Muscle of arm (tissue), 12 donors: Measurements from ENCODE around the gene ZCCHC7. TPM values are rescaled to one million over a fixed set of nuclear protein-coding genes. Genes with fewer than 3 reads are reported as not detected.
"Not testable (repeated sequence)": the region's sequence is repeated elsewhere in the genome, so short reads cannot be mapped to it uniquely, and the experiment has no call there.

ENCODE experiments used
- DNase-seq: peaks from one replicate; pipeline ENCODE4 v3.0.0-alpha.2; 2013
- polyA plus RNA-seq, 12 donors: library from polyadenylated mRNA; unstranded; fragments of 120-200 nt; gene quantifications; one replicate each; pipeline ENCODE4 v1.2.1, GENCODE V29; 2013; ENCODE audit not compliant: insufficient read length in 12 of 12

The ZCCHC7 gene
- polyA plus RNA-seq, 12 donors = 11.3 to 32.9 (median 14.6) TPM; not detected in 1

DNA sequence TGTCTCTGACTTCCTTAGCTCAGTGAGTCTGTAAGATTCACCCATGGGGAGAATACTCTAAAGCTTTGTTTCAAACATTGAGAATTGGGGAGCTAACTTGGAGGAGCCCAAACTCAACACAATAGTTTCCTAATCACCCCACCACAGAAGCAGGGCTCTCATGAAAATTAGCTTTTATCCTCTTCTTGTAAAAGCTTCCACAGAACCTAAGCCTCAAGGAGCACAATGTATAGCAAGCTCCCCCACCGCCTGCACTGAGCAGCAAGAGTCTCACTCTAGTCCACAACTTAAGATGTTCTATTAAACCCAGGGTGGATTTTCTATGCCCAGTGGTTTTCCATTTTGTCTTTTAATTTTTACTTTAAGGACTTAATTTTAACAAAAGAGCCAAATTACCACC, 253.2 kb downstream of the ZCCHC7 start:
- DNase-seq = no peak

DNA sequence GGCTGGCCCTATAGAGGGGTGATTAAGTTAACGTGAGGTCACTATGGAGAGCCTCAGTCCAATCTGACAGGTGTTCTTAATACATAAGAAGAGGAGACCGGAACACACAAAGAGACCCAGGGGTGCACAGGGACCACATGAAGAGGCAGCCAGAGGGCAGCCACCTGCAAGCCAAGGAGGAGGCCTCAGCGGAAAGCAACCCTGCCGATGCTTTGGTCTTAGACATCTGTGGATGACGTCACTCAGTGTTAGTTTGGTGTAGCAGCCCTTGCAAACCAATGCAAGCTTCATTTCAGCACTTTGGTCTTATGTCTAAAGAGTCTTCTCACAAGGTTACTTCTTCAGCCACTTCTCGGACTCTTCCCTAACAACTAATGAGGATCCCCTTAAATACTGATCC, 254.5 kb downstream of the ZCCHC7 start:
- no peak for DNase-seq

DNA sequence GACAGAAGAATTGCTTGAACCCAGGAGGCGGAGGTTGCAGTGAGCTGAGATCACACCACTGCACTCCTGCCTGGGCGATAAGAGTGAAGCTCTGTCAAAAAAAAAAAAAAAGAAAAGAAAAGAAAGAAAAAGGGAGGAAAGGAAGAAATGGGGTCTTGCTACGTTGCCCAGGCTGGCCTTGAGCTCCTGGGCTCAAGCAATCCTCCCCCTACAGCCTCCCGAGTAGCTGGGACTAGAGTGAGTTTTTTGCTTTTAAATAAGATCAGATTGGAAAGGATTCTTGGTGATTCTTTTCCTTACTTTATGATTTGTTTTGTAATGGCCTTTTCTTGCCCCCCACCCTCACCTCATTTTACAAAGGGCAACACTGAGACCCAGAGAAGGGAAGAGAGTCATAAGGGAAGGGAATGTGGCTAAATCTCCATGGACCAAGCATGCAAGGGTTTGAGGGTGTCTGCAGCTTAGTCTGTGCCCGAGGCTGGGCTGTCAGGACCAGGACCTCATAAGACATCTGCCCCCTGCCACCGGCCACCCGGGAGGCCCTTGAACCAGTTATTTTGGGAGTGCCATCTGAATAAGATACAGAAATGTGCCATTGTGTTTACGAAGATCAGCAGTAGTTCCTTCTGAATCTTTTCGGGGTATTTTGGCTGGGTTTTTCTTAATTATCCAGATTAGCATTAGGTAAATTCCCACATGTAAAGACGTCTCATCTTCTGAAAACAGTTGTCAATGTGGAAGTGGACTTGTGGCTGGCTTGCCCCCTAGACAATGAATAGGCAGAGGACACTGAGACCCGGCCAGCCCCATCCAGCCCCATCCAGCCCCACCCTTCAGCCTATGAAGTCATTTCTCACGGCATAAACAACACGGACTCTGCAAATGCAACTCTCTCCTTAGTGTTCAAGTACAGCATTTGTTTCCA, 257.6 kb downstream of the ZCCHC7 start:
- DNase-seq = no peak

DNA sequence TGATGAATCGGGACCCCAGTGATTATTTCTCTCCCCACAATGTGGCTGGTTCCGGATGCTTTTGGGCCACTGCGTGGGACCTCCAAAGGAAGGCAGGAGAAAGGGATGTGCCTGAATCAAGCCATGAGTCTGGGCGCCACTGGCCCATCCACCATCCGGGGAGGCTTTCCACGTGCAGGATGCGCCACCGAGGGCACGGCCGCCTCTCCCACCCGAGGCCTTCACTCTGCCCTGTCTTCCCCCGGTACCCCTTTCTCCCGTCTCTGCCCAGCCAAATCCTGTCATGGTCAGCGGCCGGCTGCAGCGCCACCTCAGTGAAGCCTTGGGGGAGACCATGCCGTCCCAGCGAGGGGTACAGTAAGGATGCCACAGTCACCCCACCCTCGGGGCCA, 258.2 kb downstream of the ZCCHC7 start:
- DNase-seq = no peak

DNA sequence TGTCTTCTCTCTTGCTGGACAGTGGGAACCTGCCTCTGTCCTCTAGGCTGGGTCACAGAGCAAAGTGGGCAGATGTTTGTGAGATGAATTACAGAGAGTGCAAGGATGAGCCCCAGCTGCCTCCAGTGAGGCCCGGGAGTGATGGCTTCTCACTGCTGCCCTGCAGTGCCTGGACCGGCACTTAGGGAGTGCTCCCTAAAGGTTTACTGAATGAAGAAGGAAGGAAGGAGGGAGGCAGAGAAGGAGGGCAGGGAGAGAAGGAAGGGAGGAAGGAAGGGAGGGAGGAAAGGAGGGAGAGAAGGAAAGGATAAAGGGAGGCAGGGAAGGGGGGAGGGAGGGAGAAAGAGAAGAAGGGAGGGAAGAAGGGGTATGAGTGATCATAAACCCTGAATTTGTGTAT, 259.5 kb downstream of the ZCCHC7 start:
- DNase-seq = no peak

DNA sequence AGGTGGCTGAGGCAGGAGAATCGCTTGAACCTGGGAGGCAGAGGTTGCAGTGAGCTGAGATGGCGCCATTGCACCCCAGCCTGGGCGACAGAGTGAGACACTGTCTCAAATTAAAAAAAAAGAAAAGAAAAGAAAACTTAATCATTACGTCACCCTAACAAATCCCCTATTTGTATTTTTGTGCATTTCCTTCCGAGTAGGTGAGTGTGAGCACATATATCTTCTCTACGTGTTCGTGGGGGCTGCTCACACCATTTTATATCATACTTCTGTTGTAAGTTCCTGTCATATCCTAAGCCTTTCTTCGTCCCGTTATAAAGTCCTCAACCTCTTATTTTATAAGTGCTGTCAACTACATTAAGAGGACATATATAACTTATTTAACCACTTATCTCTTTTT, 260.2 kb downstream of the ZCCHC7 start:
- DNase-seq = no peak

DNA sequence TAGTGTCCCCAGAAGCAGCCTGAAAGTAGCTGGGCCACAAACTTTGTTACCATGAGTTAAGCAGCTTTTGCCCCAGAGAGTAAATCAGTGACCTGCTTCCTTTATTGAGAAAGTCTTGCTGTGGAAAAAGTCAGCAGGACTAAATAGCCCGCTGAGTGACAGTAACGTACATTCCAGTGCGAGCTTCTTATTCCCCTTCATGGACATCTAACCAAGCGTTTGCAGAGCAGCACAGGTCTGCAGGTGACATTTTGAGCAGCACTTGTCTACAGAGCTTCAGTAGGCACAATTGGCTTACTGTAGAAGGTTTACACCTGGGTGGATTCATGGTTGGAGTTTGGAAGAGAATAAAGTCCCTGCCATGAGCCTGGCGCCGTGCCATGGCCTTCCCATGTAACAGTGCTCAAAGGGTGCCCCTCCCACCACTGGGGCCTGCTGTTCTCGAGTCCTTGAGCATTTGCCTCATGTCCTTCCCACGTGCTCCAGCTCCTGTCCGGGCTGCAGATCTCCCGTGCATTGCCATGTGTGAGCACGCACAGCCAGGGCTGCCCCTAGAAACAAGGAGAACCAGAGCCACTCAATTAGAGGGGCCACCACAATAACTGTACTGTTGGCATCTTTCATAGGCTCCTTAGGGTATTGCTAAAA, 260.8 kb downstream of the ZCCHC7 start:
- no peak for DNase-seq

DNA sequence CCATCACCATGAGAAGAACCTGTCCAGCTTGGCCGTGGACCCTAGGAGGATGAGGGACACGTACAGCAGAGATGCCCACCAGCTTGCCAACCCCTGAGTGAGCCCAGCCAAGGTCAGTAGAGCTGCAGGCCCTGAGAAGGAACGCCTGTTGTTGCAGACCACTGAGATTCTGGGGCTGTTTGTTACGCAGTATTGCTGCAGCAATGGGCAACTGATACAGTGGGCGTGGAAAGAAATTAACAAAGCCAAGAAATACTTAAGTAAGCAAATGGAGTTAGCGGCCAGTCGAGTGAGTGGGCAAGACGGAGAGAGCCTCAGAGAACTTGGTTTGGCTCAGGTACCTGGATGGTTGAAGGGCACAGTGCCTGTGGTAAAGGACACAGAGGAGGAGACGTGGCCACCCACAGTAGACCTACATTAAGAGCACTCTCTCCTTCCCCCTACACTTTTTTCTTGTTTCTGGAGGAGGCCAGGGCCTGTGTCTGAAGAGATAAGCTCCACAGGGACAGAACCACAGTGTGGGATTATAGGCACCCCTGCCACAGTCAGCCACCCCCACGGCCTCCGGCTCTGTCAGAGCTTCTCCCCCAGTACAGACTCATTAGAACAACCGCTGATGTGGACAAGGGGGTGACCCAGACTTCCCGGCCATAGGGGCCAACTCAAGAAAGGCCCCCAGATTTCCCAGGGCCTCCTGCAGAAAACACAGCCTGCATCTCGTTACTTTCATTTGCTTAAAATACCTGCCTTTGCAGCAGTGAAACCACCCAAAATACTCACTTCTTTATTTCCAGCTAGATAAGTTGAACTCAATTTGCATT, 262.0 kb downstream of the ZCCHC7 start:
- no peak for DNase-seq

DNA sequence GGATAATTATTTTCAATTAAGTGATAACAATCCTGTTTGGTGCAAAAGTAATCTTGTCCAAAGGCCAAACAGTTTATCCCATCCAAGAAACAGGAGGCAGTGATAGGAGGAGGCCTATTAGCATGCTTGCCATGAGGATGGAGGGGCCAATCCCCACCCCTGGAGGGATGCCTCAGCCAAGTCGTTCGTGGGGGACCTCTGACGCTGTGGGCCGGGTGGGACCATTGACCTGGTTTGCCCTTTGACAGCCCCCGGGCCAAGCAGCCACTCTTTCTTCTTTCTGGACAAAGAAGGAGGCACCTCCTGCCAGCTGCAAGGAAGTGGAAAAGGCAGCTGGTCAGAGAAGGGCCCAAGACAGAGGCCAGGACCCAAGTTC, 262.6 kb downstream of the ZCCHC7 start:
- DNase-seq = no peak

DNA sequence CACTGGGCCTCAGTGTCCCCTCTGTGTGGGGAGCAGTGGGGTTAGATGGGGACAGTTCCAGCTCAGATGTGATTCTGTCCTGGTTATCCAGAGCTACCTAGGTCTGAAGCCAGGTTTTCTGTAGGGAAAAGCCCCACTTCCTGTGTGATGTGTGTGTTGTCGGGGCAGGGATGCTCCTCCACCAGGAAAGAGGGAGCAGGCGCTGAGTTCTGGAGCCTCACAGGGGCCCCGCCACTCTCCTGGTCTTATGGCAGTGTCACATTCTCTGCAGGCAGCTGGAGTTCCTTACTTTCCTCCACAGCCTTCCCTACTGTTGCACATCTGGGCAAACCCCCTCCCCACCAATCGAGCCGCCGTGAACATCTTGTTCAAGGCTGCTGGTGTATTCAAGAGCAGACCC, 263.0 kb downstream of the ZCCHC7 start:
- DNase-seq = no peak

DNA sequence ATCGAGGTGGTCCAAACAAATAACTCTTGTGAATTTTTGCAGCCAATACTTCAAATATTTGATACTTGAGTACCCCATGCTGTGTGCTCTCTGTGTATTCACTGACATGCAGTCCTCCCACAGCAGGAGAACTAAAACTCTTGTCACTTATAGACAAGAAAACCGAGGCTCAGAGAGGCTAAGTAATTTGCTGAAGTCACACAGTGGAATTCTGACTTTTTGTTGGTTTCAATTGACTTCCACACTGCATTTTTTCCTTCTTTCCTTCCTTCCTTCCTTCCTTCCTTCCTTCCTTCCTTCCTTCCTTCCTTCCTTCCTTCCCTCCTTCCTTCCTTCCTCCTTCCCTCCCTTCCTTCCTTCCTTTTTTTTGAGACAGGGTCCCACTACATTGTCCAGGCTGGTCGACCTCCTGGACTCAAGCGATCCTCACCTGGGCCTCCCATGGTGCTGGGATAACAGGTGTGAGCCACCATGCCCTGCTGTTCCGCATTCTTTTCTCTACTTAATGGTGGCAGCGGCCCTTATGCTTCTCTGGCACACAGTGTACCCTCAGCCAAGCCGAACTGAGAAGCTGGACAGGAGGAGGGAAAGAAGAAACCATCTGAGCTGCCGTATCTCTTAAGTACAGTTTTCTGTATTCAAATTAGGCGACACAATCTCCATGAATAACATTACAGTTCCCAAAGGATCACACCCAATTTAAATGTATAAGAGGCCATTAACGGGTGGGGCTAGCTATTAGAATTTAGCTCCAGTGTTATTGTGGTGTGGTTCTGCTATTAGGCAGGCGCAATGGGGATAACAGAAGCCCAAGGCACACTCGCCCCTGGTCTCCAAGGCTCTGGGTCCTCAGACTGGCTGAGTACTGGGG, 263.7 kb downstream of the ZCCHC7 start:
- no peak for DNase-seq

DNA sequence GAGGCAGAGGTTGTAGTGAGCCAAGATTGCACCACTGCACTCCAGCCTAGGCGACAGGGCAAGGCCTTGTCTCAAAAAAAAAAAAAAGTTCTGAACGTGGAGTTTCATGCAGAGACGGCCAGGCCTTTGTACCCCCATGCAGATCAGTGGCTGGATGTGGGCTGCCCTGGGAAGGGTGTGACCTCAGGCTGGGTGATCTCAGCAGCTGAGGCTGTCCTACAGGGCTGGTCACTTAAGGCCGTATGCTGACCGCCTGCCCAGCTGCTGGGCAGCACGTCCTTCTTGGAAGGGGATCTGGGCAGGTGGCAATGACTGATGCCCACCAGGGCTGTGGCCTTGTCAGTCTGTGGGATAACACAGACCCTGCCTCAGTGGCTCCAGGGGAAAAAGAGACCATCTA, 264.9 kb downstream of the ZCCHC7 start:
- no peak for DNase-seq

DNA sequence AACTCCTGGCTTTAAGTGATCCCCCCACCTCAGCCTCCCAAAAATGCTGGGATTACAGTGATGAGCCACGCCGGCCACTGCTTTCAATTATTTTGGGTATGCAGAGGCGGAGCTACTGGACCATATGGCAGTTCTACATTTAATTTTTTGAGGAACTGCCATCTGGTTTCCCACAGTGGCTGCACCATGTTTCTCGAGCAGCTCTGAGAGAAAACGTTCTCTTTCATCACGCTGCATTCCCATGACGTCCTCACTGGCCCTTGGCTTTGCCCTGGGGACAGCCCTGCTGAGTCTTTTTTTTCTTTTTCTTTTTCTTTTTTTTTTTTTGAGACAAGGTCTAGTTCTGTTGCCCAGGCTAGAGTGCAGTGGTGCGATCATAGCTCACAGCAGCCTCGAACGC, 266.6 kb downstream of the ZCCHC7 start:
- DNase-seq = no peak

DNA sequence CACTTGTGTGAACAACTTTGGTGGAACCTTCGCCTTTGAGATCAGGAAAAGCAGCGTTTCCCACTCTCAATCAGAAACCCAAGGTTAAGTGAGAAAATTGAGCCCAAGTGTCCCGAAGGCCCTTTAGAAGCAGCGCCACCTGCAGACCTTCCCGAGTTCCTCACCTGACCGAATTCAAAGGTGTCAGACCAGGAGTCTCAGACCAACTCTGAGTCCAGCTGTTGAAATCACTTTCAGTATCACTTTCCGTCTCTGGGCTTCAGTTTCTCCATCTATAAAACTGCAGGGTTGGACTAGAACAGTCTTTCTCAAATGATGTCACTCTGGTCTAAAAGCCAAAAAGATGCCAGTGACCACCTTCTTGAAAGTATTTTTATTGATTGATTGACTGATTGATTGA, 270.4 kb downstream of the ZCCHC7 start:
- no peak for DNase-seq

DNA sequence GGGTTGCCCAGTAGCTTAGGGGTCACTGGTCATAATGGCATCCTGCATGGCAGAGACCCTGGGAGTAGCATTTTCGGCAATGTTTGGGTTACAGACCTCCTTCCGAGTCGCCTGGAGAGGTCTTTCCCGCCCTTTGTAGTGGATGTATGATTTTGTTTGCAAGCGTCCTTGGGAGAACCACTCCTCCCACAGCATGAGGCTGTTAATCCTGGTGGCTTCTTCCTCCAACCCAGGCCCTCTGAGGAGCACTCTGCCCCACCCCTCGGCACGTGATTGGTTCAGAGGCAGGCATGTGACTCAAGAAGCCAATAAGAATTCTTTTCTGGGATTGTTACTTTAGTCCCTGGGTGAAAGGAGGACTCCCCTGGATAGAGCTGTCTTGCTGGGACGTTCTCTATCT, 271.9 kb downstream of the ZCCHC7 start:
- no peak for DNase-seq

DNA sequence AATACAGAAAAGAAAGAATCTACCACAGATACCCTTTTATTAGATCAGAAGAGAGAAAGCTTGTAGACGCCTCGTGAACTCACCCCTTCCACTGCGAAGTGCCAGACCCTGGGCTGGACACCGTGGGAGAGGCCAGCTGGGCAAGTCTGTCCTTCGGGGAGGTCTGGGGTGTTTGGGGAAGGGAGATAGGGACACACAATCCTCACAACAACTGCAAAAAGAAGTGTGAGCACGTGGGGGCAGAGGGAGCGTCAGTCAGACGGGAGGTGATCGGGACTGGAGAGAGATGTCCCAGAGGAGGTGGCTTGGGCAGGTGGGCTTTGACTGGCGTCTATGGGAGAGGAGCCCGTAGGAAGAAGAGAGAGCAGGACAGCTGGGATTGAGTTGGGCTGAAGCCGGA, 274.9 kb downstream of the ZCCHC7 start:
- no peak for DNase-seq

DNA sequence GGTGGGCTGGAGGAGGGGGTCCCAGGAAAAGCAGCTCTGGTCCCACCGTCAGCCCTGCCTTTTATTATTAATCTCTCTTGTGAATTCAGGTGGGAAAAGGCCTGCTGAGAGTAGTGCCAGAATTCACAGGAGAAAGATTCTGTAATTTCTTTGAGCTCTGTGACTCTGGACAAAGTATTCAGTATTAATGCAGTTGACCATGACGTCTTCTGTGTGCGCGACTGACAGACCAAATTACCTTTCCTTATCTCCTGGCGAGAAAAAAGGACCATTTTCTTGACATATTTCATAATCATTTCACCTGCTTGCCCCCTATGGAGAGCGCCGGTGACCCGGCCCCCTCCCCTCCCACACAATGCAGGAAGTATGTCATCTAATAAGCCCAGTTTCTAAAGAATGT, 275.3 kb downstream of the ZCCHC7 start:
- no peak for DNase-seq

DNA sequence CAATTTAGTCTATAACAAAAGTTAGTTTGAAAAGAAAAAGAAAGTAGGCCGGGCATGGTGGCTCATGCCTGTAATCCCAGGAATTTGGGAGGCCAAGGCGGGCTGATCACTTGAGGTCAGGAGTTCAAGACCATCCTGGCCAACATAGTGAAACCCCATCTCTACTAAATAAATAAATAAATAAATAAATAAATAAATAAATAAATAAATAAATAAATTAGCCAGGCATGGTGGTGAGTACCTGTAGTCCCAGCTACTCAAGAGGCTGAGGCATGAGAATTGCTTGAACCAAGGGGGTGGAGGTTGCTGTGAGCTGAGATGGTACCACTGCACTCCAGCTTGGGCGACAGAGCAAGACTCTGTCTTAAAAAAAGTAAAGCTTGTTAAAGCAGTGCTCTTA, 277.6 kb downstream of the ZCCHC7 start:
- not testable (repeated sequence) for DNase-seq

DNA sequence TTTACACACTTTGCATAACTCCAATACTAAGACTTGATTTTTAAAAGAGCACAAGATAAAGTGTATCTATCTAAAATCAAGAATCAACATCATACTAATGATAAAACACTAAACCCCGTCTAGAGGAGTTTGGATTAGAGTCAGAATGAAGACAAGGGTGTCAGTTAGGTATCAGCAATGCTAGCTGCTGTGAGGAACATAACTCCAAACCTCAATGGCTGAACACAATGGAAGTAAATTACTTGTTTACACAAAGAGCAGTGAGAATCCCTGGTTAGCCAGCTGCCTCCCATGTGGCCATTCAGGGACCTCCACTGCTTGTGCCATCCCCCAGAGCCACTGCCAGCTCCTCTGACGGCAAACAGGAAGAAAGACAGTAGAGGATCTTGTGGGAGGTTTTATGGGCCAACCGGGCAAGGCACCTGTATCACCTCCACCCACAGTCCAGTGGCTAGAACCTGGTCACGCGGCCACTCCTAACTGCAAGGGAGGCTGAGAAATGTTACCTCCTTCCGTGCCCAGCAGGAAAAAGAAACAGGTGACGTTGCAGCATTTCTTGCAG, 278.2 kb downstream of the ZCCHC7 start:
- no peak for DNase-seq

DNA sequence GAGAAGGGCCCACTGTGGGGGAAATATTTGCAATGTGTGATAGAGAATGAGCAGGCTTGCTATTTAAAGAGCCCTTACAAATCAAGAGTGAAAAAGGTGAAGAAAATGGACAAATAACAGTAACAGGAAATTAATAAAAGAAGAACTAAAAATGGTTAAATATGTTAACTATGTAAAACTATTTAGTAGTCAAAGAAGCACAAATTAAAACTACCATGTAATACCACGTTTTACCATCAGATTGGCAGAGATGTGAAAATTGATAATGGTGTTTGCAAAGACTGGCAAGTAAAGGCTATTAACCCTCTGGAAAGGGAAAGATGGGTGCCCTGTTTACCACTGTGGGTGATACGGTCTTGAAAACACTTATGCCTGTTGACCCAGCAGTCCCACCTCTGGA, 279.0 kb downstream of the ZCCHC7 start:
- no peak for DNase-seq

DNA sequence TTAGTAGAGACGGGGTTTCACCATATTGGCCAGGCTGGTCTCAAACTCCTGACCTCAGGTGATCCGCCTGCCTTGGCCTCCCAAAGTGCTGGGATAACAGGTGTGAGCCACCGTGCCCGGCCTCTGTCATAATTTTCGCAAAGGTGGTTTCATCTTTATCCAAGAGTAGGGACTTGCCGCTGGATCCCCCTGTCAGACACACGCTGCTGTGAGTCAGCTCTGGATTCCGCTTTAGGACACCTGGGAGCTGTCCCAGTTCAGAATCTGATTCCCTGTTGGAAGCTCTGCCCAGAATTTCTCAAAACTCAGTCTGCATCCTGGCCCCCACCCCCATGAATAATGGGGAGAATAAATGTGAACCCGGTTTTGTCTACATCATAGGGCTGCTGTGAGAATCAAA, 284.2 kb downstream of the ZCCHC7 start:
- DNase-seq = no peak
